GM12875 (cell line): ENCODE results near the gene ABCA12.

Source experiments
- H3K4me3 ChIP-seq: one replicate; pipeline ENCODE4 v1.5.1; 2011; ENCODE audit warnings: low read depth, low read length, control low read depth
- CTCF ChIP-seq: IDR thresholded peaks from 2 replicates; pipeline ENCODE4 v1.5.1; 2011; ENCODE audit warnings: low read depth, mild to moderate bottlenecking, control low read depth, inconsistent platforms, low read length, moderate library complexity, borderline replicate concordance; ENCODE audit not compliant: insufficient read depth

The ABCA12 gene

GRCh38 chr2:215136669-215137328 lies 1.6 kb downstream of the ABCA12 start:
- no peak overlapping the region for H3K4me3 ChIP-seq
- TF ChIP-seq CTCF: no peak

- TF ChIP-seq CTCF: no peak
- no peak overlapping the region for H3K4me3 ChIP-seq
Measured at GRCh38 chr2:215120401-215120800, 18.0 kb downstream of the ABCA12 start.

- no peak overlapping the region for H3K4me3 ChIP-seq
- no peak for TF ChIP-seq CTCF
Measured at GRCh38 chr2:215119847-215120246, 18.6 kb downstream of the ABCA12 start.

GRCh38 chr2:215110918-215111317 lies 27.5 kb downstream of the ABCA12 start:
- TF ChIP-seq CTCF: no peak
- no peak overlapping the region for H3K4me3 ChIP-seq

GRCh38 chr2:215107216-215108056 lies 31.0 kb downstream of the ABCA12 start:
- no peak for TF ChIP-seq CTCF
- H3K4me3 ChIP-seq: no peak overlapping the region

GRCh38 chr2:215105607-215106354 lies 32.6 kb downstream of the ABCA12 start:
- no peak for TF ChIP-seq CTCF
- no peak overlapping the region for H3K4me3 ChIP-seq
